GM21381 (cell line): Measurements from ENCODE around the gene CILP.
"Not testable (repeated sequence)": the region's sequence is repeated elsewhere in the genome, so short reads cannot be mapped to it uniquely, and the experiment has no call there.

Source experiments
- ATAC-seq: cut with Tn5 transposase; IDR thresholded peaks from one replicate; pipeline ENCODE4 v1.9.1; 2021; ENCODE audit warnings: mild to moderate bottlenecking, moderate library complexity; ENCODE audit not compliant: unreplicated experiment

Gene CILP

DNA sequence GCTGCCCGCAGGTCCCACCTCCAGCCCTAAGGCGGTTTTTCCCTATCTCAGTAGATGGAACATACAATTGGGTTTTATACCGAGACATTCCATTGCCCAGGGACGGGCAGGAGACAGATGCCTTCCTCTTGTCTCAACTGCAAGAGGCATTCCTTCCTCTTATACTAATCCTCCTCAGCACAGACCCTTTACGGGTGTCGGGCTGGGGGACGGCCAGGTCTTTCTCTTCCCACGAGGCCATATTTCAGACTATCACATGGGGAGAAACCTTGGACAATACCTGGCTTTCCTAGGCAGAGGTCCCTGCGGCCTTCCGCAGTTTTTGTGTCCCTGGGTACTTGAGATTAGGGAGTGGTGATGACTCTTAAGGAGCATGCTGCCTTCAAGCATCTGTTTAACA, 15.6 kb upstream of the CILP start:
- ATAC-seq: not testable (repeated sequence)

DNA sequence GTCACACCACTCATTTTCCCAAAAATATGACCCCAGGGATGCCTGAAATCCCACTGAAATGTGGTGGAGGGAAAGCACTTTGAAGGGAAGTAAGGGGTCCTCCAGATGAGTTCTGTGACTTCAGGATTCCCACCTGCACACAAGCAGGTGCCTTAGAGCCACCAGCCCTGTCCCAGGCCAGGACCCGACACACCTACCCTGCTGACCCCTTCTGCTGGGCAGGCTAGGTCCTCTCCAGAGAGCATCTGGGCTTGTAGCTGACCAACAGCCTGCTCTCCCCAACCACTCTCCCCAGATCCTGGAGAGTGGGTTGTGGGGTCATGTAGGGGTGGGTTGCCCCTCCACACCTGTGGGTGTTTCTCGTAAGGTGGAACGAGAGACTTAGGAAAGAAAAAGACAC, 14.9 kb upstream of the CILP start:
- no peak for ATAC-seq

- no peak for ATAC-seq
Measured at GRCh38 chr15:65223996-65224395, 12.7 kb upstream of the CILP start.

GRCh38 chr15:65222891-65223290, 11.6 kb upstream of the CILP start:
- ATAC-seq: no peak

DNA sequence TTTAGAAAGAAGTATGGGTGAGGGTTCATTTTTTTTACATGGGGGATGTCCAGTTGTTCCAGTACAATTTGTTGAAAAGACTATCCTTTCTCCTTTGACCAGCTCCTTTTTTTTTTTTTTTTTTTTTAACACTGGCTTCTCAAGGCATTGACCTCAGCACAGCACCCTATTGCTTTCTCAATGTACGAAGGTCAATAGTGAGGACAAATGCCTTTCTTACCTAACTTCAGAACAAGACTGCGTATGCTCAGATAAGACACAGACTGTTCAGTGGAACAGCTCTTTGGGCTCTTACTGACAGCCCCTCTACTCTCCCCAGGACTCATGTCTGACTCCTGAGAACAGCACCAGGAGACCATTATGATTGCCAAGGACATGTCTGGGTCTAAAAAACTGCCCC, 10.4 kb upstream of the CILP start:
- ATAC-seq: no peak

DNA sequence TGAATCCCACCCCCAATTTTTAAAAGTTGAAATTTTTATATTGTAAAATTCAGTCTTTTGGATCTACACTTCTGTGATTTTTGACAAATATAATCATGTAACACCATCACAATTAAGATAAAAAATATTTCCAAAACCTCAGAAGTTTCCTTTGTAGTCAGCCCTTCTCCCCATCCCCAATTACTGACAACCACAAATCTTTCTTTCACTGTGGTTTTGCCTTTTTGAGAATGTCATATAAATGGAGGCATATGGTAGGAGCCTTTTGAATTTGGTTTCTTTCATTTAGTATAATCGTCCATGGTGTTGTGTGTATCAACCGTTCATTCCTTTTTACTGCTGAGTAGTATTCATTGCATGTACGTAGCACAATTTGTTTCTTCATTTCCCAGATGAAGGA, 7.9 kb upstream of the CILP start:
- no peak for ATAC-seq

DNA sequence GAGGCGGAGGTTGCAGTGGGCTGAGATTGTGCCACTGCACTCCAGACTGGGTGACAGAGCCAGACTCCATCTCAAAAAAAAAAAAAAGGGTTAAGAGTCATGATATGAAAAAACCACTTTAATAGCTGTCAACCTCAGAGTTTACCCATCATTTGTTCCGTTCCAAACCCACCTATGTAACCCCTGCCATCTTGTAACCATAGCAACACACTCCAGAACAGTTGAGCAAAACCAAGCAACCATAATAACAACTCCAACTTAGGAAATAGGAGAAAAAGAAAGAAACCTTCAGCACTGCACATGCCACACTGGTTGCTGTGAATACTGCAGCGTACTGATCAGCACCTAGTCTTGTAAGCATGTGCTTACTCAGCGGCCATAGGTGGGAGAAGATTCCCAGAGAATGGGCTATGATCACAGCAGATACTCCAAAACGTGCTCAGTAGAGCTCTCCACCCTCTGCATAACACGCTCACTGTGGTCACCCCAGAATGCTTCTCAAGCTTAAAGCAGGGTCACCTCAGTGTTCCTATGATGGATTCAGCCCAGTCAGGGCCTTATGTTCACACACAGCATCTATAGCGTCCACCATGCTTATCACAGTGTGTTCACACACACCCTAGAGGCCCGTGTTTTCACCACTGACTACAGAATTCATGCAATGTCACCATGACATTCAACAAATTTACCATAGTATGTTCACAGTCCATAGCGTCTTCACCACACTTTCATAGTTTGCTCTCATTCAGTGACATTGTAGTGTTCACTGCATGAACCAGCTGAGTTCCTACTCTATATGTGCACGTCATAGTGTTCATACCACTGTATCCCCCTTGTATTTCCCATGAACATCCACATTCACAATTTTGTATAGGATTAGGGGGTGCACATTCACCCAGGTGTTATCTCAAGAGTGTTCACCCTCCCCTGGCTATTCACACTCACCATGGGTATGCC, 6.5 kb upstream of the CILP start:
- ATAC-seq: no peak

GRCh38 chr15:65215496-65215895, 4.2 kb upstream of the CILP start:
- no peak for ATAC-seq

DNA sequence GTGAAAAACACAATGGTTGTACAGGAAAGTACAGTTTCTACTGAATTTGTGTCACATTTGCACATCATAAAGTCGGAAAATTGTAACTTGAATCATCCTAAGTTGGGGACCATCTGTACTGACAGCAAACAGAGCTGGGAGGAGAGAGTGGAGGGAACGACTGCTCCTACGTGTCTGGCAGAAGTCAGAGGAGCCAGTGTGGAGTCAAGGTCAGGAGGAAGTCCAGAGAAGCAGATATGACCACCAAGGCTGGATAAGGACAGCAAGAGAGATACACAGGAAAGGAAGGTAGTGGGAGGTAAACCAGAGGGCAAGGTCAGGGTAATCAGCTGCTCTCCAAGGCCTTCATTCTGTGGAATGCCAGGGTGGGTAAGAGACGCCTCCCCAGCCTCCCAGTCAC, 2.7 kb upstream of the CILP start:
- no peak for ATAC-seq

DNA sequence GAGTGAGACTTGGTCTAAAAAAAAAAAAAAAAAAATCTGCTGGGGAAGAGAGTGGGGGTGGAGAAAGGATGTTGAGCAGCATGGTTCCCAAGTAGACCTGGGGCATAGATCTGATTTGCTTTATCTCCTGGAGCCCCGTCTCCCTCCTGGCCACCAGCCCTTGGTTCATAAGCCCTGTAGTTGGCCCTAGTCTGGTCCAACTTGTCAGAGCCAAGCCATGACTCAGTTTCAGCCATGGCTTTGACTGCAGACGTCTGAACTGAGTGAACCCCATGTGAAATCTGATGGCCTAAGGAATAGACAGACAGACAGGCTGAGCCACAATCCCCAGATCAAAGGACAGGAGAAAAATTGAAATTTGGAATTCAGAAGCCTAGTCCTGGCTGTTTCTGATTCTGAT, 2.0 kb upstream of the CILP start:
- ATAC-seq: no peak

- ATAC-seq: no peak
Measured at GRCh38 chr15:65212097-65212496, 824 bp upstream of the CILP start.

GRCh38 chr15:65211482-65211982, 259 bp upstream of the CILP start:
- ATAC-seq: no peak

GRCh38 chr15:65209701-65210643, 1.3 kb downstream of the CILP start:
- ATAC-seq: no peak

GRCh38 chr15:65208647-65209046, 2.6 kb downstream of the CILP start:
- ATAC-seq: no peak

GRCh38 chr15:65207280-65207840, 3.9 kb downstream of the CILP start:
- no peak for ATAC-seq

DNA sequence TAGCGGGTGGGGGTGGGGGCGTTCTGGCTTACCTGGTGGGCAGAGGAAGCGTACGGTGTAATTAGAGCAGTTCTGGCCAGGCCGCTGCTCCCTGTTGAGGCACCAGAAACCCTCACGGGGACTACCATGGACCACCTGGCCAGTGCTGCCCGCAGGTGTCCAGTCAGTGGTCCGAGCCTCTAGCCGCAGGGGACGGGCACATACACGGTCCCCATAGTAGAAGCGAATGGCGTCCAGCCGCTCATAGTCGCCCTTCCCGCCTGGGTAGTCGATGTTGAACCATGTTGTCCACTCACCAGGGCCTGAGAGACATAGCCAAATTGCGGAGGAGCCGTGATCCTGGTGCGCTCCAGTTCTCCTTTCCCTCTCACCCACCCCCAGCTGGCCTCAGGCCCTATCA, 4.5 kb downstream of the CILP start:
- ATAC-seq: no peak

DNA sequence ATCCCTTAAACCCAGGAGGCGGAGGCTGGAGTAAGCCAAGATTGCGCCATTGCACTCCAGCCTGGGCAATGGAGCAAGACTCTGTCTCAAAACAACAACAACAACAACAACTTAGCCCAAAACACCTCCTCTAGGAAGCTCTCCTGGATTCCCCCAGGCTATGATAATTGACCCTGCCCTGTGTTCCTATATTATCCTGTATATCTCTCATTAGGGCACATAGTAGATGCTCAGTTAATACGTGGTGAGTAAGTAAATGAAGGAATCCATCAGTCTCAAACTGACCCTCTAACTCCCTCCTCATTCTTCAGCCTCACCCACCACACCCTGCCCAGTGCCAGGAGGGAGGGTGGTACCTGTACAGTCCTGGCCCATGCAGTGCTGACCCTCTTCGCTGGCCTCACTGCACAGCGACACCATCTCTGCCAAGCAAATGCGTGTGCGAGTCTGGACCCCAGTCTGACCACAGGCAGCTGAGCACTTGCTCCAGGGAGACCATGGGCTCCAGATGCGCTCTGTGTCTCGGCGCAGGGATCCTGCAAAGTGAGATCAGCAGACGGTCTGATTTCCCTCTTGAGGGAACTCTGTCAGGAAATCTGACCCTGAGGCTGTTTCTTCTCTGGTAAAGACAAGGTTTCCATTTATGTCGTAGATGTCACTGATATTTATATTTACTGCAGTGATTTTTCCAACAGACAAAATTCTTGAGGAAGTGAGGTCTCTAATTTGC, 6.2 kb downstream of the CILP start:
- ATAC-seq: no peak

DNA sequence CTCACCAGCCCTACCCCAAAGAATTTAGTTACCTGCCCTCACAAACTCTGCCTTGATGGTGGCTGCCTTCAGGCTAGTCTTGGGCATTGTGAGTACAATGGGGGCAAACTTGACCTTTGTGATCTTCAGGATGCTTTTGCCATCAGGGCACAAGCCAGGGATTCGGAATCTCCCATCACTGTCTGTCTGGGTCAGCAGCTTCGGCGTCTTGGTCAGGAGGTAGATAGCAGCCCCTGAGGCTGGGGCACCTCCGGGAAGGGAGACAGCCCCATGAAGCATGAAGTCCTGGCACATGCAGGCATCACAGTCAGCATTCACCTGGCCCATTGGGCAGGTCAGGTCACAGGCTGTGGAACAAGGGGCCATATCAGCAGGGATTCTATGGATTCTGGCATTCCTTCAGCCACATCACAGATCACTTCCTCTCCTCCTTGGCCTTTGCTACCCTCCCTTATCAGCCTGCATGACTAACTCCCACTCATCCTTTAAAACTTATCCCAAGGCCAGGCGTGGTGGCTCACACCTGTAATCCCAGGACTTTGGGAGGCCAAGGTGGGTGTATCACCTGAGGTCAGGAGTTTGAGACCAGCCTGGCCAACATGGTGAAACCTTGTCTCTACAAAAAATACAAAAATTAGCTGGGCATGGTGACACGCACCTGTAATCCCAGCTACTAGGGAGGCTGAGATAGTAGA, 6.9 kb downstream of the CILP start:
- no peak for ATAC-seq

GRCh38 chr15:65201918-65202317, 9.4 kb downstream of the CILP start:
- no peak for ATAC-seq

DNA sequence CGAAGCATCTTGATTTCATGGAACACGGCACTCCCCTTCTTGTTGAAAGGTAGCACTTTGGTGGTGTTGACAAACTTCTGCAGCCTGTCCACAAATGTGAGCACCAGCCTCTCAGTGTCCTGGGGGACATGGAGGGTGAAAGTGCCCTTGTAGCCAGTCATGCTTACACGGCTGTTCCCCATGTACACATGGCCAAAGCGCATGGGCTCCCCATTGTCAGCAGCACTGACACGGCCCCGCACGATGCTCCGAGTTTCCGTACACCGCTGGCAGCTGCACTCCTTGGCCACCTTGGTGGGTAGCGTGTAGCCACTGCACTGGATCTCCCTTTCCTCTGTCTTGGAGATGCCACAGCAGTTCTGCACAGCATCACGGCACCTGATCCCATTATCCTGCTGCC, 12.7 kb downstream of the CILP start:
- no peak for ATAC-seq
